ENCODE measurements around the gene SP140L.

- TF ChIP-seq CTCF (IDR thresholded peaks at IDR 0.05) (no peak), EP300 (IDR thresholded peaks at IDR 0.05) (no peak), POLR2A (IDR thresholded peaks at IDR 0.05) (no peak)
Measured at GRCh38 chr2:230356084-230356483, 29.1 kb downstream of the SP140L start.

All from ovary (tissue), 3 donors.